DOHH2 (cell line): ENCODE results near the gene SOCS6.

Source experiments
- H3F3A ChIP-seq: fragments of 200-600 bp; sonication (generic), shearing (Covaris generic); 2 replicates; pipeline ENCODE4 v1.6.0; 2016; ENCODE audit warnings: antibody characterized with exemption, mild to moderate bottlenecking; ENCODE audit not compliant: control insufficient read depth, insufficient read depth
- H3K27ac ChIP-seq: fragments of 200-600 bp; sonication (generic); 2 replicates; pipeline ENCODE4 v1.5.1; 2014; ENCODE audit warnings: low read depth, mild to moderate bottlenecking, low read length, moderate library complexity
- H3K27me3 ChIP-seq: fragments of 200-600 bp; sonication (generic); 2 replicates; pipeline ENCODE4 v1.6.1; 2014; ENCODE audit warnings: mild to moderate bottlenecking, low read length, mixed read lengths; ENCODE audit not compliant: control insufficient read depth
- H3K36me3 ChIP-seq: fragments of 200-600 bp; sonication (generic); 2 replicates; pipeline ENCODE4 v1.6.1; 2014; ENCODE audit warnings: mild to moderate bottlenecking, low read length, moderate library complexity, mixed read lengths; ENCODE audit not compliant: control insufficient read depth
- H3K4me1 ChIP-seq: fragments of 200-600 bp; sonication (generic); 2 replicates; pipeline ENCODE4 v1.6.1; 2014; ENCODE audit warnings: mild to moderate bottlenecking, low read length, mixed read lengths; ENCODE audit not compliant: control insufficient read depth
- H3K4me2 ChIP-seq: fragments of 200-600 bp; sonication (generic); 2 replicates; pipeline ENCODE4 v1.6.0; 2014; ENCODE audit warnings: mild to moderate bottlenecking, low read length, moderate library complexity
- H3K4me3 ChIP-seq: fragments of 200-600 bp; sonication (generic); 2 replicates; pipeline ENCODE4 v1.5.1; 2014; ENCODE audit warnings: mild to moderate bottlenecking, low read length, mixed read lengths
- H3K79me2 ChIP-seq: fragments of 200-600 bp; sonication (generic); 2 replicates; pipeline ENCODE4 v1.6.1; 2014; ENCODE audit warnings: mild to moderate bottlenecking, low read length, mixed read lengths; ENCODE audit not compliant: control insufficient read depth
- H3K9me2 ChIP-seq: fragments of 200-600 bp; sonication (generic); replicated peaks from 2 replicates; pipeline ENCODE4 v1.6.1; 2014; ENCODE audit warnings: mild to moderate bottlenecking, low read length, mixed read lengths; ENCODE audit not compliant: control insufficient read depth
- H3K9me3 ChIP-seq: fragments of 200-600 bp; sonication (generic); 2 replicates; pipeline ENCODE4 v1.6.1; 2014; ENCODE audit warnings: antibody characterized with exemption, low read length, mixed read lengths; ENCODE audit not compliant: control insufficient read depth, insufficient read depth
- H4K20me1 ChIP-seq: fragments of 200-600 bp; sonication (generic); 2 replicates; pipeline ENCODE4 v1.6.0; 2014; ENCODE audit warnings: low read depth, mild to moderate bottlenecking, antibody characterized with exemption, low read length, moderate library complexity; ENCODE audit not compliant: control insufficient read depth, insufficient read depth
- EZH2phosphoT487 ChIP-seq: fragments of 200-600 bp; sonication (generic); IDR thresholded peaks from 2 replicates; pipeline ENCODE4 v1.6.1; 2017; ENCODE audit warnings: borderline replicate concordance, mild to moderate bottlenecking, antibody characterized with exemption, low read length, moderate library complexity, mixed read lengths
- TF ChIP-seq, protein P1 (sequence below): fragments of 200-600 bp; sonication (generic); IDR thresholded peaks from one replicate; pipeline ENCODE4 v1.5.1; 2014; ENCODE audit warnings: antibody characterized with exemption, mild to moderate bottlenecking, low read depth, low read length; ENCODE audit not compliant: poor library complexity, severe bottlenecking

SOCS6 gene

GRCh38 chr18:70256994-70257393, 31.9 kb upstream of the SOCS6 start:
- no peaks in the 10 kb centered on the region for H4K20me1 ChIP-seq
- no peaks in the 10 kb centered on the region for H3F3A ChIP-seq
- H3K9me2 ChIP-seq = no peaks in the 10 kb centered on the region
- H3K4me2 ChIP-seq = no peak overlapping the region
- H3K9me3 ChIP-seq = no peaks in the 10 kb centered on the region
- H3K4me3 ChIP-seq = no peak overlapping the region
- H3K36me3 ChIP-seq = no peaks in the 10 kb centered on the region
- no peak overlapping the region for H3K27ac ChIP-seq
- H3K27me3 ChIP-seq = peaks cover 4% of the 10 kb centered on the region
- no peaks in the 10 kb centered on the region for H3K79me2 ChIP-seq
- TF ChIP-seq, protein P1, sequence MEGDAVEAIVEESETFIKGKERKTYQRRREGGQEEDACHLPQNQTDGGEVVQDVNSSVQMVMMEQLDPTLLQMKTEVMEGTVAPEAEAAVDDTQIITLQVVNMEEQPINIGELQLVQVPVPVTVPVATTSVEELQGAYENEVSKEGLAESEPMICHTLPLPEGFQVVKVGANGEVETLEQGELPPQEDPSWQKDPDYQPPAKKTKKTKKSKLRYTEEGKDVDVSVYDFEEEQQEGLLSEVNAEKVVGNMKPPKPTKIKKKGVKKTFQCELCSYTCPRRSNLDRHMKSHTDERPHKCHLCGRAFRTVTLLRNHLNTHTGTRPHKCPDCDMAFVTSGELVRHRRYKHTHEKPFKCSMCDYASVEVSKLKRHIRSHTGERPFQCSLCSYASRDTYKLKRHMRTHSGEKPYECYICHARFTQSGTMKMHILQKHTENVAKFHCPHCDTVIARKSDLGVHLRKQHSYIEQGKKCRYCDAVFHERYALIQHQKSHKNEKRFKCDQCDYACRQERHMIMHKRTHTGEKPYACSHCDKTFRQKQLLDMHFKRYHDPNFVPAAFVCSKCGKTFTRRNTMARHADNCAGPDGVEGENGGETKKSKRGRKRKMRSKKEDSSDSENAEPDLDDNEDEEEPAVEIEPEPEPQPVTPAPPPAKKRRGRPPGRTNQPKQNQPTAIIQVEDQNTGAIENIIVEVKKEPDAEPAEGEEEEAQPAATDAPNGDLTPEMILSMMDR = no peak
- no peak for TF ChIP-seq EZH2phosphoT487
- no peaks in the 10 kb centered on the region for H3K4me1 ChIP-seq

- Histone ChIP-seq H3K9me2 (no peaks in the 10 kb centered on the region), H3K79me2 (no peaks in the 10 kb centered on the region), H3F3A (no peaks in the 10 kb centered on the region), H3K9me3 (no peaks in the 10 kb centered on the region), H4K20me1 (no peaks in the 10 kb centered on the region), H3K4me1 (no peaks in the 10 kb centered on the region), H3K36me3 (no peaks in the 10 kb centered on the region), H3K27me3 (peaks cover 4% of the 10 kb centered on the region), H3K4me3 (no peak overlapping the region), H3K4me2 (no peak overlapping the region), H3K27ac (no peak overlapping the region)
- TF ChIP-seq EZH2phosphoT487 = no peak
- TF ChIP-seq, protein P1 = no peak
These were observed 30.6 kb upstream of the SOCS6 start for GRCh38 chr18:70258243-70258642.

GRCh38 chr18:70260683-70261082, 28.2 kb upstream of the SOCS6 start:
- Histone ChIP-seq H3K9me3 (no peaks in the 10 kb centered on the region), H3K36me3 (no peaks in the 10 kb centered on the region), H3K4me3 (no peak overlapping the region), H3K79me2 (no peaks in the 10 kb centered on the region), H3K27ac (no peak overlapping the region), H4K20me1 (no peaks in the 10 kb centered on the region), H3K27me3 (peaks cover 4% of the 10 kb centered on the region), H3K4me1 (no peaks in the 10 kb centered on the region), H3F3A (no peaks in the 10 kb centered on the region), H3K9me2 (no peaks in the 10 kb centered on the region), H3K4me2 (no peak overlapping the region)
- no peak for TF ChIP-seq EZH2phosphoT487
- TF ChIP-seq, protein P1 = no peak
